Measurements from ENCODE around the gene ERMARD.

Gene ERMARD

GRCh38 chr6:169810066-169810989 is 58.9 kb downstream of the ERMARD start:
- no peak for DNase-seq (ENCODE audit: low read depth in 1 of 2, low spot score in 1 of 2)
- no peak overlapping the region for H3K4me3 ChIP-seq (replicated peaks; ENCODE audit: insufficient read depth, low read length)
- no peak overlapping the region for H3K27ac ChIP-seq (replicated peaks)
- TF ChIP-seq GABPA (IDR thresholded peaks at IDR 0.05; ENCODE audit: low read depth) (no peak), REST (IDR thresholded peaks at IDR 0.05; ENCODE audit: insufficient replicate concordance, low read depth) (no peak), POLR2AphosphoS5 (IDR thresholded peaks at IDR 0.05; ENCODE audit: low read depth) (no peak), SPI1 (IDR thresholded peaks at IDR 0.05; ENCODE audit: borderline replicate concordance, low read depth) (no peak)
- TF ChIP-seq, protein P1, sequence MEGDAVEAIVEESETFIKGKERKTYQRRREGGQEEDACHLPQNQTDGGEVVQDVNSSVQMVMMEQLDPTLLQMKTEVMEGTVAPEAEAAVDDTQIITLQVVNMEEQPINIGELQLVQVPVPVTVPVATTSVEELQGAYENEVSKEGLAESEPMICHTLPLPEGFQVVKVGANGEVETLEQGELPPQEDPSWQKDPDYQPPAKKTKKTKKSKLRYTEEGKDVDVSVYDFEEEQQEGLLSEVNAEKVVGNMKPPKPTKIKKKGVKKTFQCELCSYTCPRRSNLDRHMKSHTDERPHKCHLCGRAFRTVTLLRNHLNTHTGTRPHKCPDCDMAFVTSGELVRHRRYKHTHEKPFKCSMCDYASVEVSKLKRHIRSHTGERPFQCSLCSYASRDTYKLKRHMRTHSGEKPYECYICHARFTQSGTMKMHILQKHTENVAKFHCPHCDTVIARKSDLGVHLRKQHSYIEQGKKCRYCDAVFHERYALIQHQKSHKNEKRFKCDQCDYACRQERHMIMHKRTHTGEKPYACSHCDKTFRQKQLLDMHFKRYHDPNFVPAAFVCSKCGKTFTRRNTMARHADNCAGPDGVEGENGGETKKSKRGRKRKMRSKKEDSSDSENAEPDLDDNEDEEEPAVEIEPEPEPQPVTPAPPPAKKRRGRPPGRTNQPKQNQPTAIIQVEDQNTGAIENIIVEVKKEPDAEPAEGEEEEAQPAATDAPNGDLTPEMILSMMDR (IDR thresholded peaks at IDR 0.05; ENCODE audit: insufficient read depth, low read length), result no peak
- peaks cover 6% of the 10 kb centered on the region for H3K27me3 ChIP-seq (ENCODE audit: insufficient read depth, poor library complexity, severe bottlenecking)

DNA sequence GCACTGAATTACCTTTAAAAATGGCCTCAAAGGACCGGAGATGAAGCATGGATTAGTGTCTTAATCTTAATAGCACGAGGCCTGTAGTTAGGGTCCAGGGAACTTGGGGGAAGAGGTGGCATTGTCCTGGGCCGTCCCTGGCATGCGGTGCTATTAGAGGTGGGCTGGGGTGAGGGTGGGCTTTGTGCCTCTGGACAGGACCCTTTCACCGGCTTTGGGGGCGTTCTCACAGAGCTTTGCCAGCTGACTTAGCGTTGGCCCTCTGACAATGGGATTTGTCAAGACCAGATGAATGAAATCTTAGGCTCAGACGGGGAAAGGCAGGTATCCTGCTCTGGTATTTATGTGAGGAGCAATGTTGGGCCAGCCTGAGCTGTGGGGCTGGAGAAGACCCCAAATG is 59.6 kb downstream of the ERMARD start:
- Histone ChIP-seq H3K4me3 (replicated peaks; ENCODE audit: insufficient read depth, low read length) (no peak overlapping the region), H3K27ac (replicated peaks) (no peak overlapping the region), H3K27me3 (ENCODE audit: insufficient read depth, poor library complexity, severe bottlenecking) (peaks cover 4% of the 10 kb centered on the region)
- DNase-seq (ENCODE audit: low read depth in 1 of 2, low spot score in 1 of 2), result no peak
- TF ChIP-seq POLR2AphosphoS5 (IDR thresholded peaks at IDR 0.05; ENCODE audit: low read depth) (no peak), SPI1 (IDR thresholded peaks at IDR 0.05; ENCODE audit: borderline replicate concordance, low read depth) (no peak), GABPA (IDR thresholded peaks at IDR 0.05; ENCODE audit: low read depth) (no peak), REST (IDR thresholded peaks at IDR 0.05; ENCODE audit: insufficient replicate concordance, low read depth) (no peak)
- TF ChIP-seq, protein P1 (IDR thresholded peaks at IDR 0.05; ENCODE audit: insufficient read depth, low read length), result no peak

- DNase-seq (ENCODE audit: low read depth in 1 of 2, low spot score in 1 of 2), result no peak
- no peak overlapping the region for H3K27ac ChIP-seq (replicated peaks)
- no peak for TF ChIP-seq SPI1 (IDR thresholded peaks at IDR 0.05; ENCODE audit: borderline replicate concordance, low read depth)
- TF ChIP-seq, protein P1 (IDR thresholded peaks at IDR 0.05; ENCODE audit: insufficient read depth, low read length), result no peak
- TF ChIP-seq GABPA (IDR thresholded peaks at IDR 0.05; ENCODE audit: low read depth), result no peak
- no peak for TF ChIP-seq REST (IDR thresholded peaks at IDR 0.05; ENCODE audit: insufficient replicate concordance, low read depth)
- TF ChIP-seq POLR2AphosphoS5 (IDR thresholded peaks at IDR 0.05; ENCODE audit: low read depth), result no peak
- no peak overlapping the region for H3K4me3 ChIP-seq (replicated peaks; ENCODE audit: insufficient read depth, low read length)
- no peaks in the 10 kb centered on the region for H3K27me3 ChIP-seq (ENCODE audit: insufficient read depth, poor library complexity, severe bottlenecking)
Observed at GRCh38 chr6:169811521-169812256, 60.3 kb downstream of the ERMARD start.
